GM23338 (cell line): Measurements from ENCODE around the gene PRAC2. TPM values are rescaled to one million over a fixed set of nuclear protein-coding genes. Genes with fewer than 3 reads are reported as not detected.

Source experiments
- ATAC-seq: fragments of 200-7000 bp; cut with Tn5 transposase; 3 replicates; pipeline ENCODE4 v1.9.1; 2020
- DNase-seq: peaks from one replicate; pipeline ENCODE4 v3.0.0-alpha.2; 2015; ENCODE audit warnings: low spot score
- H2AFZ ChIP-seq: fragments of 200-600 bp; sonication (generic); 2 replicates; pipeline ENCODE4 v1.8.0; 2016; ENCODE audit warnings: antibody characterized with exemption, mild to moderate bottlenecking, moderate library complexity
- H3F3A ChIP-seq: fragments of 200-600 bp; sonication (generic); replicated peaks from 2 replicates; pipeline ENCODE4 v1.8.0; 2017; ENCODE audit warnings: antibody characterized with exemption, mixed run types, low read depth
- H3K27ac ChIP-seq: fragments of 200-600 bp; sonication (generic); 2 replicates; pipeline ENCODE4 v1.6.1; 2016; ENCODE audit warnings: low read depth
- H3K27me3 ChIP-seq: fragments of 200-600 bp; sonication (generic); 2 replicates; pipeline ENCODE4 v1.8.0; 2016; ENCODE audit warnings: mild to moderate bottlenecking, mixed run types, moderate library complexity; ENCODE audit not compliant: insufficient read depth
- H3K36me3 ChIP-seq: fragments of 200-600 bp; sonication (generic); 2 replicates; pipeline ENCODE4 v1.8.0; 2016; ENCODE audit warnings: mild to moderate bottlenecking; ENCODE audit not compliant: insufficient read depth
- H3K4me1 ChIP-seq: fragments of 200-600 bp; sonication (generic); 2 replicates; pipeline ENCODE4 v1.8.0; 2016; ENCODE audit warnings: mild to moderate bottlenecking, moderate library complexity; ENCODE audit not compliant: insufficient read depth
- H3K4me2 ChIP-seq: fragments of 200-600 bp; sonication (generic); 2 replicates; pipeline ENCODE4 v1.7.1; 2017; ENCODE audit warnings: mixed run types
- H3K4me3 ChIP-seq: fragments of 200-600 bp; sonication (generic); 2 replicates; pipeline ENCODE4 v1.6.1; 2016; ENCODE audit warnings: mixed run types
- H3K79me2 ChIP-seq: fragments of 200-600 bp; sonication (generic); replicated peaks from 2 replicates; pipeline ENCODE4 v1.8.0; 2017; ENCODE audit warnings: mild to moderate bottlenecking; ENCODE audit not compliant: insufficient read depth
- H3K9me2 ChIP-seq: fragments of 200-600 bp; sonication (generic); 2 replicates; pipeline ENCODE4 v1.8.0; 2017; ENCODE audit not compliant: insufficient read depth
- H4K20me1 ChIP-seq: fragments of 200-600 bp; sonication (generic); replicated peaks from 2 replicates; pipeline ENCODE4 v1.8.0; 2017; ENCODE audit warnings: mild to moderate bottlenecking; ENCODE audit not compliant: insufficient read depth
- H3K27ac Mint-ChIP-seq: 2 replicates; pipeline ENCODE4 v1.8.0; 2020; ENCODE audit warnings: inconsistent platforms, mild to moderate bottlenecking, moderate library complexity, mixed read lengths
- H3K27me3 Mint-ChIP-seq: 3 replicates; pipeline ENCODE4 v1.8.0; 2022; ENCODE audit warnings: low read depth, mild to moderate bottlenecking, moderate library complexity, mixed read lengths, inconsistent platforms; ENCODE audit not compliant: insufficient read depth, poor library complexity
- H3K36me3 Mint-ChIP-seq: 3 replicates; pipeline ENCODE4 v1.8.0; 2021; ENCODE audit warnings: low read depth, mild to moderate bottlenecking, inconsistent platforms, moderate library complexity, mixed read lengths
- H3K4me1 Mint-ChIP-seq: 3 replicates; pipeline ENCODE4 v1.8.0; 2020; ENCODE audit warnings: mild to moderate bottlenecking, inconsistent platforms, mixed read lengths
- H3K4me3 Mint-ChIP-seq: 3 replicates; pipeline ENCODE4 v1.8.0; 2021; ENCODE audit warnings: moderate library complexity, mild to moderate bottlenecking, inconsistent platforms, mixed read lengths
- H3K9me3 Mint-ChIP-seq: 3 replicates; pipeline ENCODE4 v1.8.0; 2020; ENCODE audit warnings: moderate library complexity, mild to moderate bottlenecking, inconsistent platforms, mixed read lengths
- CREB1 ChIP-seq: fragments of 250-450 bp; sonication (Bioruptor Pico); IDR thresholded peaks from 2 replicates; pipeline ENCODE4 v1.5.0; 2020; ENCODE audit warnings: low read depth, mild to moderate bottlenecking, moderate library complexity
- CTCF ChIP-seq, 2 experiments: fragments of 200-600 bp in 1 of 2; sonication (generic) in 1 of 2; conservative IDR thresholded peaks; 2 replicates each; pipeline versions ENCODE4 v1.5.1 to v1.6.1; 2016 to 2017; ENCODE audit warnings: antibody characterized with exemption in 2 of 2, low read depth in 2 of 2, mild to moderate bottlenecking in 2 of 2, moderate library complexity in 1 of 2
- ETS1 ChIP-seq: IDR thresholded peaks from 2 replicates; pipeline ENCODE4 v1.6.1; 2016; ENCODE audit warnings: antibody characterized with exemption
- EZH2 ChIP-seq: fragments of 200-600 bp; sonication (generic); IDR thresholded peaks from one replicate; pipeline ENCODE4 v1.8.0; 2017; ENCODE audit warnings: antibody characterized with exemption, mild to moderate bottlenecking, low read depth; ENCODE audit not compliant: unreplicated experiment
- EZH2phosphoT487 ChIP-seq: fragments of 200-600 bp; sonication (generic); IDR thresholded peaks from one replicate; pipeline ENCODE4 v1.8.1; 2018; ENCODE audit warnings: antibody characterized with exemption; ENCODE audit not compliant: unreplicated experiment
- JUNB ChIP-seq: IDR thresholded peaks from one replicate; pipeline ENCODE4 v1.6.1; 2016; ENCODE audit warnings: antibody characterized with exemption; ENCODE audit not compliant: unreplicated experiment
- NANOG ChIP-seq: IDR thresholded peaks from 2 replicates; pipeline ENCODE4 v1.6.1; 2016; ENCODE audit warnings: antibody characterized with exemption, borderline replicate concordance
- POLR2AphosphoS5 ChIP-seq: IDR thresholded peaks from 2 replicates; pipeline ENCODE4 v1.6.1; 2016; ENCODE audit warnings: antibody characterized with exemption, low read depth
- STAT1 ChIP-seq: IDR thresholded peaks from one replicate; pipeline ENCODE4 v1.6.1; 2016; ENCODE audit warnings: antibody characterized with exemption; ENCODE audit not compliant: unreplicated experiment
- ZNF331 ChIP-seq: fragments of 250-450 bp; sonication (Bioruptor Pico); IDR thresholded peaks from 2 replicates; pipeline ENCODE4 v1.5.0; 2020; ENCODE audit warnings: low read depth, mild to moderate bottlenecking, moderate library complexity
- ZNF462 ChIP-seq: fragments of 250-450 bp; sonication (Bioruptor Pico); IDR thresholded peaks from 2 replicates; pipeline ENCODE4 v1.5.0; 2020; ENCODE audit warnings: mild to moderate bottlenecking, moderate library complexity
- polyA plus RNA-seq: library from polyadenylated mRNA; unstranded; fragments of >200 nt; fragmentation: Nextera tagmentation; extraction: Ambion mirVana; gene quantifications from 2 replicates; pipeline ENCODE4 v1.2.1, GENCODE V29; 2016
- total RNA-seq: library from RNA; depleted of rRNA; stranded (reverse); fragments of >200 nt; shearing (Covaris generic); gene quantifications from 2 replicates; pipeline ENCODE4 v1.2.3, GENCODE V29; 2014

The PRAC2 gene
- total and polyA plus RNA-seq, 2 experiments from 2014 or later = not detected

GRCh38 chr17:48755356-48755755 is 32.4 kb downstream of the PRAC2 start:
- TF ChIP-seq EZH2phosphoT487 (no peak), EZH2 (peak; percentile 19), POLR2AphosphoS5 (no peak), CREB1 (CRISPR knock-in tag) (no peak)
- H3K27ac Mint-ChIP-seq = no peak overlapping the region
- Histone ChIP-seq H3K27me3 (peaks cover 100% of the 10 kb centered on the region), H3K27ac (no peak overlapping the region), H3K4me2 (peak overlapping the region; percentile 71), H3F3A (peaks cover 20% of the 10 kb centered on the region; the same call in 1 of the 2 replicates), H3K4me1 (peaks cover 22% of the 10 kb centered on the region; the same call in 1 of the 2 replicates), H3K79me2 (no peaks in the 10 kb centered on the region), H2AFZ (no peak overlapping the region), H3K4me3 (peak overlapping the region; percentile 44), H3K36me3 (no peaks in the 10 kb centered on the region), H3K9me2 (no peaks in the 10 kb centered on the region), H4K20me1 (peaks cover 31% of the 10 kb centered on the region)
- peaks cover 11% of the 10 kb centered on the region for H3K4me1 Mint-ChIP-seq
- H3K4me3 Mint-ChIP-seq = peak overlapping the region; percentile 52
- no peak for ATAC-seq
- H3K27me3 Mint-ChIP-seq = peaks cover 94% of the 10 kb centered on the region
- 0 out of 3 replicates have a peak, but pooled peaks cover 5% of the 10 kb centered on the region for H3K9me3 Mint-ChIP-seq
- DNase-seq = no peak
- H3K36me3 Mint-ChIP-seq = no peaks in the 10 kb centered on the region

- Histone ChIP-seq H3K4me3 (no peak overlapping the region), H3K36me3 (no peaks in the 10 kb centered on the region), H3F3A (peaks cover 13% of the 10 kb centered on the region; the same call in 1 of the 2 replicates), H2AFZ (no peak overlapping the region), H3K4me1 (peaks cover 22% of the 10 kb centered on the region; the same call in 1 of the 2 replicates), H3K27me3 (peaks cover 99% of the 10 kb centered on the region), H3K9me2 (no peaks in the 10 kb centered on the region), H3K27ac (no peak overlapping the region), H4K20me1 (peaks cover 25% of the 10 kb centered on the region), H3K79me2 (no peaks in the 10 kb centered on the region), H3K4me2 (no peak overlapping the region)
- Mint-ChIP-seq H3K36me3 (no peaks in the 10 kb centered on the region), H3K27ac (no peak overlapping the region), H3K4me3 (no peak overlapping the region), H3K4me1 (peaks cover 10% of the 10 kb centered on the region), H3K9me3 (0 out of 3 replicates have a peak, but pooled peaks cover 5% of the 10 kb centered on the region), H3K27me3 (peaks cover 85% of the 10 kb centered on the region)
- DNase-seq (no peak), ATAC-seq (no peak)
- TF ChIP-seq JUNB (no peak), ZNF462 (CRISPR knock-in tag) (no peak), EZH2phosphoT487 (no peak), CREB1 (CRISPR knock-in tag) (no peak), STAT1 (no peak), NANOG (no peak), CTCF (conservative IDR thresholded peaks at IDR 0.05; ENCODE audit: low read depth in 2 of 2) (no peak), ZNF331 (no peak), ETS1 (no peak), EZH2 (no peak)
Observed at GRCh38 chr17:48756830-48757251, 33.9 kb downstream of the PRAC2 start.
